SU-DHL-6 (cell line): ENCODE measurements around the gene IL11.

ENCODE experiments used
- H2AFZ ChIP-seq: fragments of 200-600 bp; sonication (generic); 2 replicates; pipeline ENCODE4 v1.6.1; 2014; ENCODE audit warnings: low read depth, mild to moderate bottlenecking, moderate library complexity, mixed read lengths, antibody characterized with exemption, low read length; ENCODE audit not compliant: severe bottlenecking
- H3F3A ChIP-seq: fragments of 200-600 bp; shearing (Covaris generic); 2 replicates; pipeline ENCODE4 v1.6.0; 2016; ENCODE audit warnings: antibody characterized with exemption, mild to moderate bottlenecking; ENCODE audit not compliant: insufficient read depth
- H3K27ac ChIP-seq: fragments of 200-600 bp; sonication (generic); 2 replicates; pipeline ENCODE4 v1.5.1; 2016; ENCODE audit warnings: low read depth, mild to moderate bottlenecking, low read length, moderate library complexity, mixed read lengths
- H3K27me3 ChIP-seq: fragments of 200-600 bp; sonication (generic), shearing (Covaris generic); 2 replicates; pipeline ENCODE4 v1.6.0; 2014; ENCODE audit warnings: mild to moderate bottlenecking, low read length
- H3K36me3 ChIP-seq: fragments of 200-600 bp; sonication (generic); 2 replicates; pipeline ENCODE4 v1.6.1; 2014; ENCODE audit warnings: mild to moderate bottlenecking, low read length, mixed read lengths
- H3K4me2 ChIP-seq: fragments of 300-600, 200-600 bp; shearing (Covaris generic), sonication (generic); 2 replicates; pipeline ENCODE4 v1.6.0; 2014; ENCODE audit warnings: low read length, low read depth, mild to moderate bottlenecking; ENCODE audit not compliant: poor library complexity, severe bottlenecking
- H3K4me3 ChIP-seq: fragments of 200-600 bp; sonication (generic); 2 replicates; pipeline ENCODE4 v1.5.1; 2014; ENCODE audit warnings: antibody characterized with exemption, low read length, mild to moderate bottlenecking, mixed read lengths; ENCODE audit not compliant: insufficient read depth, poor library complexity, severe bottlenecking
- H3K79me2 ChIP-seq: fragments of 200-600 bp; sonication (generic); 2 replicates; pipeline ENCODE4 v1.6.1; 2014; ENCODE audit warnings: mild to moderate bottlenecking, low read length, moderate library complexity; ENCODE audit not compliant: insufficient read depth
- H3K9ac ChIP-seq: fragments of 200-600 bp; sonication (generic); 2 replicates; pipeline ENCODE4 v1.7.0; 2014; ENCODE audit warnings: mild to moderate bottlenecking, low read length
- H3K9me2 ChIP-seq: fragments of 200-600 bp; sonication (generic); replicated peaks from 2 replicates; pipeline ENCODE4 v1.6.1; 2014; ENCODE audit warnings: low read length; ENCODE audit not compliant: insufficient read depth
- H3K9me3 ChIP-seq: fragments of 200-600 bp; sonication (generic); 2 replicates; pipeline ENCODE4 v1.6.1; 2014; ENCODE audit warnings: low read length, mixed read lengths; ENCODE audit not compliant: insufficient read depth
- H4K20me1 ChIP-seq: fragments of 200-600 bp; sonication (generic); 2 replicates; pipeline ENCODE4 v1.6.1; 2014; ENCODE audit warnings: low read depth, mild to moderate bottlenecking, antibody characterized with exemption, low read length, moderate library complexity, mixed read lengths
- EZH2phosphoT487 ChIP-seq: fragments of 200-600 bp; sonication (generic), shearing (Covaris generic); conservative IDR thresholded peaks from 2 replicates; pipeline ENCODE4 v1.6.1; 2018; ENCODE audit warnings: mild to moderate bottlenecking, antibody characterized with exemption, low read length, moderate library complexity, mixed read lengths
- TF ChIP-seq, protein P1 (sequence below): fragments of 200-600 bp; sonication (generic); IDR thresholded peaks from one replicate; pipeline ENCODE4 v1.5.1; 2017; ENCODE audit warnings: antibody characterized with exemption, mild to moderate bottlenecking, low read length, moderate library complexity; ENCODE audit not compliant: insufficient read depth, poor library complexity, severe bottlenecking

The IL11 gene

GRCh38 chr19:55315956-55316525 is 54.2 kb downstream of the IL11 start:
- no peak overlapping the region for H3K4me2 ChIP-seq

DNA sequence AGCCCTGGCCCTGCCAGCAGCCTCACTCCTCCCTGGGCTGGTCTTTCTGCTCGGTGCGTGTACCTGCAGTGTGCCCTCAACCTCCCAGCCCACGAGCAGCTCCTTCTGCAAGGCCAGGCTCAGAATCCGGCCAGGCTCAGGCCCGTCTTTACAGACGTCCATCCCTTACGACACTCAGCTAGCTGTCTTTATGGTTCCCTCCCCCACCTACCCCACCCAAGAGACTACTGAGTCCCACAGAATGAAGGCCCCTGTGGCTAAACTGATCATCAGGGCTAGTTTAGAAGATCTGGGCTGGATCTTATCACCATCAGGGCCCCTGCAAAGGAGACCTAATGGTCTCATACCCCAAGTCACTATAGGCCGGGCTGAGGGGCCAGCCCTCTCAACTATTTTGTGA is 55.9 kb downstream of the IL11 start:
- Histone ChIP-seq H3K36me3 (no peaks in the 10 kb centered on the region), H3K9ac (no peak overlapping the region), H4K20me1 (no peaks in the 10 kb centered on the region), H3K4me2 (no peak overlapping the region), H3F3A (no peaks in the 10 kb centered on the region), H3K27me3 (no peaks in the 10 kb centered on the region), H3K4me3 (no peak overlapping the region), H3K9me2 (no peaks in the 10 kb centered on the region), H2AFZ (no peak overlapping the region), H3K27ac (no peak overlapping the region), H3K79me2 (no peaks in the 10 kb centered on the region), H3K9me3 (no peaks in the 10 kb centered on the region)
- TF ChIP-seq, protein P1, sequence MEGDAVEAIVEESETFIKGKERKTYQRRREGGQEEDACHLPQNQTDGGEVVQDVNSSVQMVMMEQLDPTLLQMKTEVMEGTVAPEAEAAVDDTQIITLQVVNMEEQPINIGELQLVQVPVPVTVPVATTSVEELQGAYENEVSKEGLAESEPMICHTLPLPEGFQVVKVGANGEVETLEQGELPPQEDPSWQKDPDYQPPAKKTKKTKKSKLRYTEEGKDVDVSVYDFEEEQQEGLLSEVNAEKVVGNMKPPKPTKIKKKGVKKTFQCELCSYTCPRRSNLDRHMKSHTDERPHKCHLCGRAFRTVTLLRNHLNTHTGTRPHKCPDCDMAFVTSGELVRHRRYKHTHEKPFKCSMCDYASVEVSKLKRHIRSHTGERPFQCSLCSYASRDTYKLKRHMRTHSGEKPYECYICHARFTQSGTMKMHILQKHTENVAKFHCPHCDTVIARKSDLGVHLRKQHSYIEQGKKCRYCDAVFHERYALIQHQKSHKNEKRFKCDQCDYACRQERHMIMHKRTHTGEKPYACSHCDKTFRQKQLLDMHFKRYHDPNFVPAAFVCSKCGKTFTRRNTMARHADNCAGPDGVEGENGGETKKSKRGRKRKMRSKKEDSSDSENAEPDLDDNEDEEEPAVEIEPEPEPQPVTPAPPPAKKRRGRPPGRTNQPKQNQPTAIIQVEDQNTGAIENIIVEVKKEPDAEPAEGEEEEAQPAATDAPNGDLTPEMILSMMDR = no peak
- TF ChIP-seq EZH2phosphoT487 = no peak

More at GRCh38 chr19:55315956-55316525, 54.2 kb downstream of the IL11 start:
- Histone ChIP-seq H3K79me2 (no peaks in the 10 kb centered on the region), H3K36me3 (no peaks in the 10 kb centered on the region), H3K9me3 (no peaks in the 10 kb centered on the region), H3K9me2 (no peaks in the 10 kb centered on the region), H3K27me3 (no peaks in the 10 kb centered on the region), H3K9ac (no peak overlapping the region), H2AFZ (no peak overlapping the region), H3K27ac (no peak overlapping the region), H3F3A (no peaks in the 10 kb centered on the region), H4K20me1 (no peaks in the 10 kb centered on the region), H3K4me3 (no peak overlapping the region)
- TF ChIP-seq, protein P1 = no peak
- no peak for TF ChIP-seq EZH2phosphoT487
